ACHN (cell line): Measurements from ENCODE around the gene PPARGC1A.

Experiments
- DNase-seq: peaks from one replicate; pipeline ENCODE4 v3.0.0-alpha.2; 2015
- in situ Hi-C: cut with HindIII; loops from 2 replicates; pipeline ENCODE4 v1.10.0; 2017; ENCODE audit warnings: low sequenced_read_pairs, low pct_ligation_motif_present, low pct_unique_long_range_greater_than_20kb

The PPARGC1A gene

GRCh38 chr4:23889814-23890341 lies at the start of gene PPARGC1A:
TSS of gene PPARGC1A (minus strand) at chr4:23890047. CDS start at chr4:23889957, 90 bp downstream.
- DNase-seq = peak; percentile 73
- in situ Hi-C loops = no loop called here

GRCh38 chr4:23938796-23939195 lies 48.9 kb upstream of the PPARGC1A start:
- DNase-seq = no peak
- in situ Hi-C loops = no loop called here

- DNase-seq = no peak
- in situ Hi-C loops = no loop called here
Measured at GRCh38 chr4:23937173-23937572, 47.3 kb upstream of the PPARGC1A start.

GRCh38 chr4:23934915-23935314 lies 45.1 kb upstream of the PPARGC1A start:
- DNase-seq = peak; percentile 87
- in situ Hi-C loops = no loop called here

- no peak for DNase-seq
- in situ Hi-C loops = no loop called here
Measured at GRCh38 chr4:23934223-23934622, 44.4 kb upstream of the PPARGC1A start.

GRCh38 chr4:23932901-23933308 lies 43.1 kb upstream of the PPARGC1A start:
- no peak for DNase-seq
- in situ Hi-C loops = no loop called here

- DNase-seq = no peak
- in situ Hi-C loops = no loop called here
Measured at GRCh38 chr4:23932186-23932585, 42.3 kb upstream of the PPARGC1A start.

GRCh38 chr4:23931489-23931830 lies 41.6 kb upstream of the PPARGC1A start:
- DNase-seq = no peak
- in situ Hi-C loops = no loop called here

- in situ Hi-C loops = no loop called here
- no peak for DNase-seq
Measured at GRCh38 chr4:23930750-23931488, 41.1 kb upstream of the PPARGC1A start.

GRCh38 chr4:23929248-23929647 lies 39.4 kb upstream of the PPARGC1A start:
- no peak for DNase-seq
- in situ Hi-C loops = no loop called here

GRCh38 chr4:23924556-23924955 lies 34.7 kb upstream of the PPARGC1A start:
- in situ Hi-C loops = no loop called here
- no peak for DNase-seq

GRCh38 chr4:23923840-23924239 lies 34.0 kb upstream of the PPARGC1A start:
- no peak for DNase-seq
- in situ Hi-C loops = no loop called here

GRCh38 chr4:23923141-23923540 lies 33.3 kb upstream of the PPARGC1A start:
- in situ Hi-C loops = no loop called here
- no peak for DNase-seq

GRCh38 chr4:23922541-23923111 lies 32.8 kb upstream of the PPARGC1A start:
- DNase-seq = no peak
- in situ Hi-C loops = no loop called here

- no peak for DNase-seq
- in situ Hi-C loops = no loop called here
Measured at GRCh38 chr4:23922013-23922412, 32.2 kb upstream of the PPARGC1A start.

- in situ Hi-C loops = no loop called here
- DNase-seq = no peak
Measured at GRCh38 chr4:23921447-23921845, 31.6 kb upstream of the PPARGC1A start.

GRCh38 chr4:23920716-23921446 lies 31.0 kb upstream of the PPARGC1A start:
- in situ Hi-C loops = no loop called here
- no peak for DNase-seq

- in situ Hi-C loops = no loop called here
- DNase-seq = no peak
Measured at GRCh38 chr4:23920296-23920695, 30.4 kb upstream of the PPARGC1A start.

- in situ Hi-C loops = no loop called here
- DNase-seq = no peak
Measured at GRCh38 chr4:23916282-23916681, 26.4 kb upstream of the PPARGC1A start.
